Neural cell (in vitro differentiated cells): ENCODE results near the gene ATP9B. TPM values are rescaled to one million over a fixed set of nuclear protein-coding genes. Genes with fewer than 3 reads are reported as not detected.

Experiments
- H2AFZ ChIP-seq: fragments of 200-600, 300-800 bp; sonication (generic), shearing (Covaris generic); 2 replicates; pipeline ENCODE4 v1.6.0; 2014; ENCODE audit warnings: low read depth, mild to moderate bottlenecking, antibody characterized with exemption, low read length, moderate library complexity
- H3F3A ChIP-seq: fragments of 200-600 bp; shearing (Covaris generic); 2 replicates; pipeline ENCODE4 v1.6.1; 2016; ENCODE audit warnings: mild to moderate bottlenecking, moderate library complexity, mixed read lengths, antibody characterized with exemption, low read length; ENCODE audit not compliant: insufficient read depth, poor library complexity, severe bottlenecking
- H3K27ac ChIP-seq: fragments of 200-600, 300-800 bp; sonication (generic), shearing (Covaris generic); 2 replicates; pipeline ENCODE4 v1.5.1; 2014; ENCODE audit warnings: mild to moderate bottlenecking, low read length, moderate library complexity
- H3K27me3 ChIP-seq: fragments of 300-800, 200-600 bp; sonication (generic), shearing (Covaris generic); 2 replicates; pipeline ENCODE4 v1.6.0; 2014; ENCODE audit warnings: mild to moderate bottlenecking, low read depth, low read length, moderate library complexity; ENCODE audit not compliant: insufficient read depth
- H3K36me3 ChIP-seq: fragments of 300-800, 200-600 bp; sonication (generic), shearing (Covaris generic); 2 replicates; pipeline ENCODE4 v1.5.1; 2014; ENCODE audit warnings: mild to moderate bottlenecking, antibody characterized with exemption, low read length, moderate library complexity; ENCODE audit not compliant: insufficient read depth
- H3K4me2 ChIP-seq: fragments of 300-800, 200-600 bp; sonication (generic), shearing (Covaris generic); 2 replicates; pipeline ENCODE4 v1.6.0; 2014; ENCODE audit warnings: mild to moderate bottlenecking, low read length
- H3K4me3 ChIP-seq: fragments of 300-800, 200-600 bp; sonication (generic), shearing (Covaris generic); 2 replicates; pipeline ENCODE4 v1.5.1; 2014; ENCODE audit warnings: mild to moderate bottlenecking, low read length, moderate library complexity
- H3K79me2 ChIP-seq: fragments of 200-600 bp; shearing (Covaris generic); replicated peaks from 2 replicates; pipeline ENCODE4 v1.6.0; 2014; ENCODE audit warnings: mild to moderate bottlenecking, low read length, moderate library complexity; ENCODE audit not compliant: insufficient read depth
- H3K9ac ChIP-seq: fragments of 300-800, 200-600 bp; sonication (generic), shearing (Covaris generic); 2 replicates; pipeline ENCODE4 v1.6.1; 2016; ENCODE audit warnings: mild to moderate bottlenecking, low read length, mixed read lengths
- H3K9me2 ChIP-seq: fragments of 200-600 bp; shearing (Covaris generic); 2 replicates; pipeline ENCODE4 v1.6.1; 2016; ENCODE audit warnings: mild to moderate bottlenecking, low read length, mixed read lengths; ENCODE audit not compliant: insufficient read depth
- H3K9me3 ChIP-seq: fragments of 200-600, 300-800 bp; sonication (generic), shearing (Covaris generic); 2 replicates; pipeline ENCODE4 v1.6.1; 2016; ENCODE audit warnings: mild to moderate bottlenecking, mixed run types, low read length, moderate library complexity, mixed read lengths
- H4K20me1 ChIP-seq: fragments of 200-600 bp; shearing (Covaris generic); 2 replicates; pipeline ENCODE4 v1.6.1; 2016; ENCODE audit warnings: mild to moderate bottlenecking, mixed run types; ENCODE audit not compliant: insufficient read depth
- CTCF ChIP-seq: fragments of 450-650 bp; IDR thresholded peaks from 2 replicates; pipeline ENCODE4 v1.5.1; 2014; ENCODE audit warnings: antibody characterized with exemption, mild to moderate bottlenecking, moderate library complexity; ENCODE audit not compliant: poor library complexity, severe bottlenecking
- EP300 ChIP-seq: fragments of 450-650 bp; conservative IDR thresholded peaks from 2 replicates; pipeline ENCODE4 v1.6.1; 2014; ENCODE audit warnings: antibody characterized with exemption, mild to moderate bottlenecking, moderate library complexity; ENCODE audit not compliant: poor library complexity, severe bottlenecking
- EZH2 ChIP-seq: fragments of 200-600, 300-800 bp; shearing (Covaris generic), sonication (generic); IDR thresholded peaks from 2 replicates; pipeline ENCODE4 v1.6.1; 2014; ENCODE audit warnings: antibody characterized with exemption, low read length, borderline replicate concordance, mild to moderate bottlenecking; ENCODE audit not compliant: insufficient read depth, poor library complexity, severe bottlenecking
- MXI1 ChIP-seq: fragments of 450-650 bp; conservative IDR thresholded peaks from 2 replicates; pipeline ENCODE4 v1.6.1; 2014; ENCODE audit warnings: antibody characterized with exemption, mild to moderate bottlenecking; ENCODE audit not compliant: poor library complexity, severe bottlenecking
- POLR2AphosphoS5 ChIP-seq: IDR thresholded peaks from 2 replicates; pipeline ENCODE4 v1.6.1; 2012
- RAD21 ChIP-seq: fragments of 450-650 bp; conservative IDR thresholded peaks from 2 replicates; pipeline ENCODE4 v1.6.1; 2014; ENCODE audit warnings: antibody characterized with exemption, mild to moderate bottlenecking, moderate library complexity
- REST ChIP-seq: IDR thresholded peaks from 2 replicates; pipeline ENCODE4 v1.6.1; 2012; ENCODE audit warnings: borderline replicate concordance
- SMC3 ChIP-seq: fragments of 450-650 bp; conservative IDR thresholded peaks from 2 replicates; pipeline ENCODE4 v1.6.1; 2014; ENCODE audit warnings: antibody characterized with exemption, mild to moderate bottlenecking, moderate library complexity; ENCODE audit not compliant: poor library complexity
- TAF1 ChIP-seq: IDR thresholded peaks from 2 replicates; pipeline ENCODE4 v1.6.1; 2012; ENCODE audit warnings: low read depth
- polyA plus RNA-seq: library from polyadenylated mRNA; depleted of rRNA; stranded (reverse); fragments of >200 nt; gene quantifications from 2 replicates; pipeline ENCODE4 v1.2.3, GENCODE V29; 2014

The ATP9B gene
- polyA plus RNA-seq, 1 donor from 2014 or later = 15.4 TPM

- no peaks in the 10 kb centered on the region for H3K36me3 ChIP-seq
- no peak overlapping the region for H3K9ac ChIP-seq
- H3K4me2 ChIP-seq = no peak overlapping the region
- H3K79me2 ChIP-seq = no peaks in the 10 kb centered on the region
- H4K20me1 ChIP-seq = no peaks in the 10 kb centered on the region
- no peaks in the 10 kb centered on the region for H3K9me3 ChIP-seq
- no peaks in the 10 kb centered on the region for H3K9me2 ChIP-seq
- no peak overlapping the region for H3K4me3 ChIP-seq
- H3K27me3 ChIP-seq = no peaks in the 10 kb centered on the region
- no peak overlapping the region for H3K27ac ChIP-seq
- H2AFZ ChIP-seq = no peak overlapping the region
- no peaks in the 10 kb centered on the region for H3F3A ChIP-seq
- TF ChIP-seq MXI1 (no peak), TAF1 (no peak), EZH2 (no peak), RAD21 (no peak), POLR2AphosphoS5 (no peak), EP300 (no peak), SMC3 (no peak), CTCF (no peak), REST (no peak)
Measured at GRCh38 chr18:79197531-79197930, 128.3 kb downstream of the ATP9B start.

- no peak overlapping the region for H2AFZ ChIP-seq
- no peaks in the 10 kb centered on the region for H3K79me2 ChIP-seq
- no peak overlapping the region for H3K27ac ChIP-seq
- no peaks in the 10 kb centered on the region for H3K36me3 ChIP-seq
- H3K9me3 ChIP-seq = no peaks in the 10 kb centered on the region
- TF ChIP-seq REST (no peak), POLR2AphosphoS5 (no peak)
- H3K27me3 ChIP-seq = no peaks in the 10 kb centered on the region
- no peak overlapping the region for H3K4me2 ChIP-seq
- H3K9me2 ChIP-seq = no peaks in the 10 kb centered on the region
- H4K20me1 ChIP-seq = no peaks in the 10 kb centered on the region
- H3F3A ChIP-seq = no peaks in the 10 kb centered on the region
- H3K9ac ChIP-seq = no peak overlapping the region
- no peak overlapping the region for H3K4me3 ChIP-seq
Measured at GRCh38 chr18:79199691-79200374, 130.6 kb downstream of the ATP9B start.
